Activated CD4-positive, alpha-beta T cell treated with anti-CD3 and anti-CD28 coated beads for 36 hours (primary cell): ENCODE measurements around the gene MAPK12. TPM values are rescaled to one million over a fixed set of nuclear protein-coding genes. Genes with fewer than 3 reads are reported as not detected.

Experiments
- ATAC-seq: fragments of 200-7000 bp; cut with Tn5 transposase; one replicate; pipeline ENCODE4 v1.10.0; 2021; ENCODE audit warnings: mild to moderate bottlenecking, moderate library complexity
- CTCF ChIA-PET: fragments of 350-600 bp; sonication (Branson Sonifier 250); formaldehyde crosslinking; loops from one replicate; lab custom pipeline; 2021; ENCODE audit warnings: antibody characterized with exemption; lab: Charles Lee
- POLR2A ChIA-PET: fragments of 350-600 bp; sonication (Branson Sonifier 250); formaldehyde crosslinking; loops from one replicate; lab custom pipeline; 2021; ENCODE audit warnings: antibody characterized with exemption, inconsistent platforms; lab: Charles Lee
- DNase-seq: peaks from one replicate; pipeline ENCODE4 v3.0.0-alpha.2; 2020
- H3K27ac Mint-ChIP-seq: one replicate; pipeline ENCODE4 v1.8.0; 2021; ENCODE audit warnings: mixed read lengths
- H3K27me3 Mint-ChIP-seq: one replicate; pipeline ENCODE4 v1.8.0; 2021; ENCODE audit warnings: mixed read lengths
- H3K36me3 Mint-ChIP-seq: one replicate; pipeline ENCODE4 v1.8.0; 2021; ENCODE audit warnings: low read depth, mixed read lengths
- H3K4me1 Mint-ChIP-seq: one replicate; pipeline ENCODE4 v1.8.0; 2021; ENCODE audit warnings: mixed read lengths
- H3K4me3 Mint-ChIP-seq: one replicate; pipeline ENCODE4 v1.8.0; 2021; ENCODE audit warnings: mild to moderate bottlenecking, moderate library complexity, mixed read lengths
- H3K9me3 Mint-ChIP-seq: one replicate; pipeline ENCODE4 v1.8.0; 2021; ENCODE audit warnings: low read depth, mixed read lengths
- intact Hi-C, 2 experiments: fragments of 100-400 bp; cut with DNase I in 1 of 2; cut with micrococcal nuclease in 1 of 2; formaldehyde crosslinking; loops; one replicate each; pipeline versions ENCODE4 v1.14.2 to v1.15.1; 2022 to 2024; cut with DNase I, micrococcal nuclease
- total RNA-seq, 2 experiments: library from RNA; stranded (reverse); gene quantifications; one replicate each; pipeline ENCODE4 v1.2.3, GENCODE V29; 2021

MAPK12 gene
- total RNA-seq, 2 experiments from 2014 or later = 5.4 to 8.1 TPM

DNA sequence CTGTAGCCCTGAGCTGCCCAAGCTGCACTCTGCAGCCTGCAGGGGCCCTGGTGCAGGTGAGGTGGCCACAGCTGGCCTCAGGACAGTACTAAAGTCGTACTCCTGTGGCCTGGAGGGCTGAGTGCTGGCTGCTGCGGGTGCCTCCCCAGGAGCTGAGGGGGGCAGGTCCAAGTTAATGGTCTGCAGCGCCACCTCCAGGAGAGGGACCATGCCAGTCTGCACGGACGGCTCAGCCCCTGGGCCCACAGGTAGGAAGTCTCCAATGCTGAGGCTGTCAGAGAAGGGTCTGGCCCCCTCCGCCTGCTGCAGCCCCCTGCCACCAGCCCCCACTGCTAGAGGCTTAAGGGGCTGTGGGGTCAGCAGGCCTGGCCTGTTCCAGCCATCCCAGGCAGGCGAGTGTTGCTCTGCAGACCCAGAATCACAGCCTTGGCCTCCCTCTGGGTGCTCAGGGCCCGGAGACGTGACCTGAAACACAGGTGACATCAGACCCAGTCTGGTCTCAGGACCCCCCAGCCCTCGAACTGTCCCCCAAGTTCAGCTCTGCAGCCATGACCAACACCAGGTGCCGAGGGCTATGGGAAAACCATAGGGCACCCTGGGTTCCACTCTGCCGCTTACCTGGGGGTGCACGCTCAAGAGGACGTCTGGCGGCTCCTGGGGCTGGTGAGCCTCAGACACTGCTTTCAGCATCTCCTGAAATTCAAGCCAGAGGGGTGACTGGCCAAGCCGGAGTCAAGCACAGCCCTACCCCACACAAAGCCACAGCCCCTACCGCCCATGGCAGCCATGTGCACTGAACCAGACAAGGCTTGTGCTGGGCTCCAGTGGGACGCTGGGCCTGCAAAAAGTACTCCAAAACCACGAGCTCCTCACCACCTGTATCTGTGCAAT, 39.8 kb downstream of the MAPK12 start:
- ATAC-seq = peak; percentile 31
- CTCF ChIA-PET = interaction anchor here (1.7 kb wide), 1 partner anchor 72 kb away, joined by 6 read pairs; no protein-coding TSS in a partner anchor

GRCh38 chr22:50220603-50221409, 40.7 kb downstream of the MAPK12 start:
- Mint-ChIP-seq H3K9me3 (no peaks in the 10 kb centered on the region), H3K4me3 (no peak overlapping the region), H3K36me3 (peaks cover 30% of the 10 kb centered on the region), H3K27ac (no peak overlapping the region), H3K4me1 (no peaks in the 10 kb centered on the region), H3K27me3 (no peaks in the 10 kb centered on the region)
- intact Hi-C loops = no loop called here
- no peak for ATAC-seq
- POLR2A ChIA-PET = interaction anchor here (0.7 kb wide), 1 partner anchor 24 kb away, joined by 3 read pairs; no protein-coding TSS in a partner anchor
- CTCF ChIA-PET = interaction anchor here (1.7 kb wide), 1 partner anchor 71 kb away, joined by 6 read pairs; no protein-coding TSS in a partner anchor
- no peak for DNase-seq

More for the DNA sequence above, 39.8 kb downstream of the MAPK12 start:
- Mint-ChIP-seq H3K4me3 (no peak overlapping the region), H3K36me3 (peaks cover 26% of the 10 kb centered on the region), H3K4me1 (no peaks in the 10 kb centered on the region), H3K9me3 (no peaks in the 10 kb centered on the region), H3K27ac (no peak overlapping the region), H3K27me3 (no peaks in the 10 kb centered on the region)
- DNase-seq = no peak
- intact Hi-C loops = no loop called here
- POLR2A ChIA-PET = no interaction called here

DNA sequence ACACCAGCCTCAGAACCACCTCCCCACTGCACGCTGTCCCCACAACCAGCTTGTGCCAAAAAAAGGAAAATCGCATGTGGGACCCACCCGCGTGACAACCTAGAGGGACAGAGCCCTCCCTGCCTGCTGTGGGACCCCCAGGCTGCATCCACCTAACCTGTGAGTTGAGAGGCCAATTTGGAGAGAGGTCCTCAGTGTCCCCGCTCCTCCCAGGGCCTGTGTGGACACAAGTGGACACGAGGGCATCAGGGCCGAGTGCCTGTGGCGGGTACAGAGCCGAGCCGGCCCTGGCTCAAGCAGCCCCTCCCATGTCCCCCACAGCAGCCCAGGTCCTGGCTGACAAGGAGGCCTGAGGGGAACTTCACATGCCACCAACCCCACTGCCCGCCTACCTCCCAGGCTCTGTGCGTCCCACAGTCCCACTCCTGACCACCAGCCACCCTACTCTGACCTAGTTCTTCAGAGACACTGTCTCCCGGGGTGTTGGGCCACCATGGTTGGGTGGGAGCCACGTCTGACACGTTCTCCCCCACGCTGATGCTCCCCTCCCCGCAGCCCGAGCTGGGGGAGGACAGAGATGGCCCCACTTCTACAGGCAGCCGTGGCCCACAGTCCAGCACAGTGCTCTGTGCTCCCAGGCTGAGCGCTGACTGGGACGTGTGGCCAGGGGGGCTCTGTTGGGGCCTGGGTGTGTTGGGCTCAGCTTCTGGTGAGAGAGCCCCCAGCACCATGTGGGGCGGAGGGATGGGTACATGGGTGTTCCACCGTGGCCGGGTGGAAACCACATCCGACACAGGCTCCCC, 41.5 kb downstream of the MAPK12 start:
- Mint-ChIP-seq H3K27ac (no peak overlapping the region), H3K36me3 (peaks cover 31% of the 10 kb centered on the region), H3K4me3 (no peak overlapping the region), H3K27me3 (no peaks in the 10 kb centered on the region), H3K9me3 (no peaks in the 10 kb centered on the region), H3K4me1 (no peaks in the 10 kb centered on the region)
- intact Hi-C loops = no loop called here
- DNase-seq = no peak
- no peak for ATAC-seq
- ChIA-PET CTCF (no interaction called here), POLR2A (interaction anchor here (0.7 kb wide), 1 partner anchor 24 kb away, joined by 3 read pairs; no protein-coding TSS in a partner anchor)

GRCh38 chr22:50218996-50219727, 42.3 kb downstream of the MAPK12 start:
- DNase-seq (no peak), ATAC-seq (peak; percentile 40)
- Mint-ChIP-seq H3K27me3 (no peaks in the 10 kb centered on the region), H3K9me3 (no peaks in the 10 kb centered on the region), H3K4me3 (no peak overlapping the region), H3K27ac (no peak overlapping the region), H3K36me3 (peaks cover 33% of the 10 kb centered on the region), H3K4me1 (no peaks in the 10 kb centered on the region)
- ChIA-PET CTCF (interaction anchor here (0.6 to 1.4 kb wide), 2 partner anchors 19 to 70 kb away, joined by 4 to 6 read pairs; no protein-coding TSS in a partner anchor), POLR2A (no interaction called here)
- intact Hi-C loops = no loop called here

DNA sequence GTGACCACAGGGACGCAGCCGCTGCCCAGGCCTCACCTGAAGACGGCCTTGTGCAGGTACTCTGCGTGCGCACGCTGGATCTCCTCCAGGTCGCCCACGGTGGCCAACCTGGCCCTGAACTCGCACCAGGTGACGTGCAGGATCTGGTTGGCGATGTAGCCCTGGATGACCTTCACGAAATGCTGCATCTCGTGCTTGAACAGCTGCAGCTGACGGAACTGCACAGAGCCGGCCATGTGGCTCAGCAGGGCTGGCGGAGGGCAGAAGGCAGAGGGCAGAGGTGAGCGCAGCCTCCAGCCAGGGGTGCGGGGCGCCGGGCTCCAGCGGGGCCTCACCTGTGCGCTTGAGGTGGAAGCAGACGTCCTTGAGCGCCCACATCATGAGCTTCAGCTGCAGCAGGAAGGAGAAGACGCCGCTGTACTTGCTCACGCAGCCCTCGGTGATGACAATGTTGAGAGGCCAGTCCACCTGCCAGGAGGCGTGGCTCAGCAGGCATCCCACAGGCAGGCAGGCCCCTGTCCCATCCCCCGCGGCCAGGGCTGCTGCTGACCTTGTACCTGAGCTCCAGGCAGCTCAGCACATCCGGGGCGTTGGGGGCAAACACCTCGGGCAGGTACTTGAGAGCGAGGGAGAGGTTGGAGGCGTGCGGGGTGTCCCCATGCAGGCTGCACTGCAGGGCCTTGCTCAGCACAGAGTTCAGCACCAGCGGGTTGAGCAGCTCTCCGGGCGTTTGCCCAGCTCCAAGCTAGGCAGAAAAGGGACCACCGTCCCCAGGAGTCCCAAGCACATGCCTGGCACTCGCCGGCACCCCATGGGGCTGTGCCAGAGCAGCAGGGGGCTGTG, 43.1 kb downstream of the MAPK12 start:
- H3K27ac Mint-ChIP-seq = no peak overlapping the region
- H3K4me3 Mint-ChIP-seq = no peak overlapping the region
- no peak for ATAC-seq
- no peak for DNase-seq
- intact Hi-C loops = no loop called here
- H3K9me3 Mint-ChIP-seq = no peaks in the 10 kb centered on the region
- POLR2A ChIA-PET = no interaction called here
- CTCF ChIA-PET = interaction anchor here (0.6 to 1.4 kb wide), 2 partner anchors 20 to 70 kb away, joined by 4 to 6 read pairs; no protein-coding TSS in a partner anchor
- H3K4me1 Mint-ChIP-seq = no peaks in the 10 kb centered on the region
- H3K36me3 Mint-ChIP-seq = peaks cover 34% of the 10 kb centered on the region
- H3K27me3 Mint-ChIP-seq = no peaks in the 10 kb centered on the region

- no peak for DNase-seq
- ChIA-PET POLR2A (no interaction called here), CTCF (interaction anchor here (1.4 kb wide), 1 partner anchor 69 kb away, joined by 4 read pairs; no protein-coding TSS in a partner anchor)
- ATAC-seq = no peak
- no peaks in the 10 kb centered on the region for H3K27me3 Mint-ChIP-seq
- no peak overlapping the region for H3K4me3 Mint-ChIP-seq
- H3K9me3 Mint-ChIP-seq = no peaks in the 10 kb centered on the region
- H3K4me1 Mint-ChIP-seq = no peaks in the 10 kb centered on the region
- peaks cover 30% of the 10 kb centered on the region for H3K36me3 Mint-ChIP-seq
- intact Hi-C loops = no loop called here
- H3K27ac Mint-ChIP-seq = no peak overlapping the region
These were observed 43.8 kb downstream of the MAPK12 start for GRCh38 chr22:50217543-50218152.

GRCh38 chr22:50216684-50217520, 44.6 kb downstream of the MAPK12 start:
- Mint-ChIP-seq H3K36me3 (peaks cover 37% of the 10 kb centered on the region), H3K4me1 (no peaks in the 10 kb centered on the region), H3K27me3 (no peaks in the 10 kb centered on the region), H3K27ac (no peak overlapping the region), H3K9me3 (no peaks in the 10 kb centered on the region), H3K4me3 (no peak overlapping the region)
- no peak for DNase-seq
- intact Hi-C loops = no loop called here
- no peak for ATAC-seq
- POLR2A ChIA-PET = no interaction called here
- CTCF ChIA-PET = interaction anchor here (1.0 kb wide), 1 partner anchor 21 kb away, joined by 5 read pairs; no protein-coding TSS in a partner anchor

DNA sequence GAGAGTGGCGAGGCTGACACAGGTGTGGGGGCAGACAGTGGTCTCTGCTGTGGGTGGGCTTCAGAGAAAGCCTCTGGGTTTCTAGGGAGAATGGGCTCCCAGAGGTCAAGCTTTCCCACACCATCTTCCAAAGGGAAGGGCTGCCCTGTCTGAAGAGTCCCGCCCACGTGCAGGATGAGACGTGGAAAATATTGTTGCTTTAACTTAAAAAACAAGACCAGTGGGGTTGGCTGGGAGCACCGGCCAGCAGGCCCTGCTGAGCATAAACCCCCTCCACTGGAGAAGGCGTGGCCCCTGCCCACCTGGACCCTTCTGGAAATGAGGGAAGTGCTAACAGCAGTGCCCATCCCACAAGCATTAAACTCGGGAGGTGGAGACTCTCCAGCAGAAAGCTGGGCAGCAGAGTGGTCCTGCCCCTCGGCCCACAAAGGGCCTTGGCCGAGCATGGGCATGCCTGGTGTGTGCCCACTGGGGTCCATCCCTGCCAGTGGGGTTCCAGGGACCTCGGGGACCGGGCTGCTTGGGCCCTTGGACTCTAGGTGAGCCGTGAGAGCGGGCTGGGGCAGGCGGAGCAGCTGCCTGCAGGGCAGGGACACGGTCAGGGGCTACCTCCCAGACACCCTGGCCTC, 45.3 kb downstream of the MAPK12 start:
- no peaks in the 10 kb centered on the region for H3K9me3 Mint-ChIP-seq
- ChIA-PET CTCF (interaction anchor here (0.7 to 1.0 kb wide), 2 partner anchors 21 to 66 kb away, joined by 3 to 5 read pairs; no protein-coding TSS in a partner anchor), POLR2A (no interaction called here)
- no peak overlapping the region for H3K4me3 Mint-ChIP-seq
- no peaks in the 10 kb centered on the region for H3K27me3 Mint-ChIP-seq
- DNase-seq (no peak), ATAC-seq (no peak)
- intact Hi-C loops = no loop called here
- H3K27ac Mint-ChIP-seq = no peak overlapping the region
- H3K4me1 Mint-ChIP-seq = no peaks in the 10 kb centered on the region
- H3K36me3 Mint-ChIP-seq = peaks cover 38% of the 10 kb centered on the region
